Measurements from ENCODE around the gene HEXA. TPM values are rescaled to one million over a fixed set of nuclear protein-coding genes. Genes with fewer than 3 reads are reported as not detected.
"Not testable (repeated sequence)": the region's sequence is repeated elsewhere in the genome, so short reads cannot be mapped to it uniquely, and the experiment has no call there.

Gene HEXA
- total RNA-seq, 1 donor from 2014 or later: 63.2 TPM

- Mint-ChIP-seq H3K4me3 (no peak overlapping the region), H3K36me3 (ENCODE audit: low read depth) (no peaks in the 10 kb centered on the region), H3K4me1 (no peaks in the 10 kb centered on the region), H3K27me3 (ENCODE audit: low read depth) (peaks cover 73% of the 10 kb centered on the region), H3K9me3 (peaks cover 7% of the 10 kb centered on the region), H3K27ac (ENCODE audit: unreplicated experiment) (no peak overlapping the region)
- TF ChIP-seq, protein P1, sequence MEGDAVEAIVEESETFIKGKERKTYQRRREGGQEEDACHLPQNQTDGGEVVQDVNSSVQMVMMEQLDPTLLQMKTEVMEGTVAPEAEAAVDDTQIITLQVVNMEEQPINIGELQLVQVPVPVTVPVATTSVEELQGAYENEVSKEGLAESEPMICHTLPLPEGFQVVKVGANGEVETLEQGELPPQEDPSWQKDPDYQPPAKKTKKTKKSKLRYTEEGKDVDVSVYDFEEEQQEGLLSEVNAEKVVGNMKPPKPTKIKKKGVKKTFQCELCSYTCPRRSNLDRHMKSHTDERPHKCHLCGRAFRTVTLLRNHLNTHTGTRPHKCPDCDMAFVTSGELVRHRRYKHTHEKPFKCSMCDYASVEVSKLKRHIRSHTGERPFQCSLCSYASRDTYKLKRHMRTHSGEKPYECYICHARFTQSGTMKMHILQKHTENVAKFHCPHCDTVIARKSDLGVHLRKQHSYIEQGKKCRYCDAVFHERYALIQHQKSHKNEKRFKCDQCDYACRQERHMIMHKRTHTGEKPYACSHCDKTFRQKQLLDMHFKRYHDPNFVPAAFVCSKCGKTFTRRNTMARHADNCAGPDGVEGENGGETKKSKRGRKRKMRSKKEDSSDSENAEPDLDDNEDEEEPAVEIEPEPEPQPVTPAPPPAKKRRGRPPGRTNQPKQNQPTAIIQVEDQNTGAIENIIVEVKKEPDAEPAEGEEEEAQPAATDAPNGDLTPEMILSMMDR (conservative IDR thresholded peaks at IDR 0.05): no peak
- no peak for DNase-seq (ENCODE audit: low read depth, low spot score)
Observed at GRCh38 chr15:72398648-72399047, 22.8 kb upstream of the HEXA start.

- TF ChIP-seq, protein P1 (conservative IDR thresholded peaks at IDR 0.05): no peak
- Mint-ChIP-seq H3K36me3 (ENCODE audit: low read depth) (no peaks in the 10 kb centered on the region), H3K27ac (ENCODE audit: unreplicated experiment) (no peak within 1 kb of the TSS), H3K4me3 (no peak within 1 kb of the TSS), H3K27me3 (ENCODE audit: low read depth) (peaks cover 69% of the 10 kb centered on the region), H3K9me3 (peaks cover 7% of the 10 kb centered on the region), H3K4me1 (no peaks in the 10 kb centered on the region)
- no peak for DNase-seq (ENCODE audit: low read depth, low spot score)
Observed at GRCh38 chr15:72397796-72398588, 22.2 kb upstream of the HEXA start, which contains the start of gene TMEM202. TMEM202 (plus strand) TSS chr15:72398305; CDS start chr15:72398327, 22 bp downstream.

DNA sequence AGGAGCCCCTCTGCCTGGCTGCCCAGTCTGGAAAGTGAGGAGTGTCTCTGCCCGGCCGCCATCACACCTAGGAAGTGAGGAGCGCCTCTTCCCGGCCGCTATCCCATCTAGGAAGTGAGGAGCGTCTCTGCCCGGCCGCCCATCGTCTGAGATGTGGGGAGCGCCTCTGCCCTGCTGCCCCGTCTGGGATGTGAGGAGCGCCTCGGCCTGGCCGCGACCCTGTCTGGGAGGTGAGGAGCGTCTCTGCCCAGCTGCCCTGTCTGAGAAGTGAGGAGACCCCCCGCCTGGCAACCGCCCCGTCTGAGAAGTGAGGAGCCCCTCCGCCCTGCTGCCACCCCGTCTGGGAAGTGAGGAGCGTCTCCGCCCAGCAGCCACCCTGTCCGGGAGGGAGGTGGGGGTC, 20.5 kb upstream of the HEXA start:
- not testable (repeated sequence) for H3K4me1 Mint-ChIP-seq; H3K9me3 Mint-ChIP-seq; DNase-seq (ENCODE audit: low read depth, low spot score); H3K36me3 Mint-ChIP-seq (ENCODE audit: low read depth); H3K27ac Mint-ChIP-seq (ENCODE audit: unreplicated experiment); H3K4me3 Mint-ChIP-seq
- peaks cover 62% of the 10 kb centered on the region for H3K27me3 Mint-ChIP-seq (ENCODE audit: low read depth)

GRCh38 chr15:72389231-72389630, 13.4 kb upstream of the HEXA start:
- peaks cover 82% of the 10 kb centered on the region for H3K27me3 Mint-ChIP-seq (ENCODE audit: low read depth)
- DNase-seq (ENCODE audit: low read depth, low spot score): no peak
- TF ChIP-seq, protein P1 (conservative IDR thresholded peaks at IDR 0.05): no peak

GRCh38 chr15:72387741-72388140, 11.9 kb upstream of the HEXA start:
- DNase-seq (ENCODE audit: low read depth, low spot score): no peak
- Mint-ChIP-seq H3K4me3 (no peak overlapping the region), H3K4me1 (no peaks in the 10 kb centered on the region), H3K27me3 (ENCODE audit: low read depth) (peaks cover 86% of the 10 kb centered on the region), H3K36me3 (ENCODE audit: low read depth) (no peaks in the 10 kb centered on the region), H3K27ac (ENCODE audit: unreplicated experiment) (no peak overlapping the region), H3K9me3 (no peaks in the 10 kb centered on the region)
- TF ChIP-seq, protein P1 (conservative IDR thresholded peaks at IDR 0.05): no peak

More at GRCh38 chr15:72389231-72389630, 13.4 kb upstream of the HEXA start:
- Mint-ChIP-seq H3K27ac (ENCODE audit: unreplicated experiment) (no peak overlapping the region), H3K36me3 (ENCODE audit: low read depth) (no peaks in the 10 kb centered on the region), H3K4me1 (no peaks in the 10 kb centered on the region), H3K9me3 (peaks cover 3% of the 10 kb centered on the region), H3K4me3 (no peak overlapping the region)

DNA sequence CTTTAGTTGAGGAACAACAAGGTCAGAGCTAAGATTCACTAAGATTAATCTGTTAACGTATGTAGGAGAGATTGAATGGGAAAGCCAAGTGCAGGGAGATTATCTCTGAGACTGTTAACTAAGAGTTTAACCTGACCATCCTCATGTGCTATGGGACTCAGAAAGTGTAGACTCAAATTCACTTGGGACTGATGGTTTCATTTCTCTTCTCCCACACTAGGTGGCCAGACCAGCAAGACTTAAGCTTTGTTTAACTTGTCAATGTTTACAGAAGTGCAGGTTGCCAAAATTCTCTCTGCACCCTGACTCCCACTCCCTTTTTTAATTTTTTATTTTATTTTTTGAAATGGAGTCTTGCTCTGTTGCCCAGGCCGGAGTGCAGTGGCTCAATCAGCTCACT, 6.3 kb upstream of the HEXA start:
- no peaks in the 10 kb centered on the region for H3K9me3 Mint-ChIP-seq
- H3K4me1 Mint-ChIP-seq: no peaks in the 10 kb centered on the region
- TF ChIP-seq, protein P1 (conservative IDR thresholded peaks at IDR 0.05): peak; percentile 44
- H3K27ac Mint-ChIP-seq (ENCODE audit: unreplicated experiment): no peak overlapping the region
- H3K4me3 Mint-ChIP-seq: no peak overlapping the region
- no peaks in the 10 kb centered on the region for H3K36me3 Mint-ChIP-seq (ENCODE audit: low read depth)
- DNase-seq (ENCODE audit: low read depth, low spot score): no peak
- peaks cover 77% of the 10 kb centered on the region for H3K27me3 Mint-ChIP-seq (ENCODE audit: low read depth)

All from neural crest cell (in vitro differentiated cells).